Loucy (cell line): ENCODE data around the gene SDCCAG8.

Experiments
- H2AFZ ChIP-seq: fragments of 200-600 bp; sonication (generic); 2 replicates; pipeline ENCODE4 v1.6.0; 2016; ENCODE audit warnings: antibody characterized with exemption, mild to moderate bottlenecking, low read length, moderate library complexity
- H3F3A ChIP-seq: fragments of 200-600 bp; 2 replicates; pipeline ENCODE4 v1.6.0; 2016; ENCODE audit warnings: antibody characterized with exemption, low read depth, mild to moderate bottlenecking
- H3K27me3 ChIP-seq: fragments of 200-600 bp; sonication (generic); 2 replicates; pipeline ENCODE4 v1.6.1; 2014; ENCODE audit warnings: low read length, mild to moderate bottlenecking; ENCODE audit not compliant: insufficient read depth, poor library complexity, severe bottlenecking
- H3K36me3 ChIP-seq: fragments of 200-600 bp; sonication (generic); 2 replicates; pipeline ENCODE4 v1.6.1; 2016; ENCODE audit warnings: low read length; ENCODE audit not compliant: insufficient read depth
- H3K4me1 ChIP-seq: fragments of 200-600 bp; sonication (generic); 2 replicates; pipeline ENCODE4 v1.5.1; 2014; ENCODE audit warnings: low read length, mild to moderate bottlenecking; ENCODE audit not compliant: insufficient read depth, poor library complexity, severe bottlenecking
- H3K4me2 ChIP-seq: fragments of 200-600 bp; sonication (generic); 2 replicates; pipeline ENCODE4 v1.6.0; 2014; ENCODE audit warnings: antibody characterized with exemption, low read length, low read depth, mild to moderate bottlenecking; ENCODE audit not compliant: poor library complexity, severe bottlenecking
- H3K4me3 ChIP-seq: fragments of 200-600 bp; sonication (generic); 2 replicates; pipeline ENCODE4 v1.5.1; 2014; ENCODE audit warnings: low read length, mild to moderate bottlenecking, mixed read lengths; ENCODE audit not compliant: poor library complexity, severe bottlenecking
- H3K79me2 ChIP-seq: fragments of 200-600 bp; sonication (generic); 2 replicates; pipeline ENCODE4 v1.6.1; 2014; ENCODE audit warnings: low read length; ENCODE audit not compliant: insufficient read depth
- H3K9ac ChIP-seq: fragments of 200-600 bp; sonication (generic); 2 replicates; pipeline ENCODE4 v1.6.0; 2014; ENCODE audit warnings: mild to moderate bottlenecking, low read depth, low read length, moderate library complexity; ENCODE audit not compliant: poor library complexity, severe bottlenecking
- H3K9me2 ChIP-seq: fragments of 200-600 bp; sonication (generic); replicated peaks from 2 replicates; pipeline ENCODE4 v1.6.1; 2016; ENCODE audit warnings: low read depth, low read length, mixed read lengths
- H3K9me3 ChIP-seq: fragments of 200-600 bp; sonication (generic); 2 replicates; pipeline ENCODE4 v1.6.1; 2014; ENCODE audit warnings: mild to moderate bottlenecking, antibody characterized with exemption, low read length, low read depth; ENCODE audit not compliant: insufficient read depth
- H4K20me1 ChIP-seq: fragments of 200-600 bp; sonication (generic); 2 replicates; pipeline ENCODE4 v1.6.0; 2014; ENCODE audit warnings: antibody characterized with exemption, low read length, mild to moderate bottlenecking; ENCODE audit not compliant: insufficient read depth, poor library complexity, severe bottlenecking
- EZH2phosphoT487 ChIP-seq: fragments of 200-600 bp; IDR thresholded peaks from 2 replicates; pipeline ENCODE4 v1.6.1; 2018; ENCODE audit warnings: antibody characterized with exemption, mild to moderate bottlenecking, moderate library complexity, borderline replicate concordance
- TF ChIP-seq, protein P1 (sequence below): fragments of 200-600 bp; sonication (generic); conservative IDR thresholded peaks from 2 replicates; pipeline ENCODE4 v1.5.1; 2014; ENCODE audit warnings: mild to moderate bottlenecking, antibody characterized with exemption, low read length

SDCCAG8 gene

DNA sequence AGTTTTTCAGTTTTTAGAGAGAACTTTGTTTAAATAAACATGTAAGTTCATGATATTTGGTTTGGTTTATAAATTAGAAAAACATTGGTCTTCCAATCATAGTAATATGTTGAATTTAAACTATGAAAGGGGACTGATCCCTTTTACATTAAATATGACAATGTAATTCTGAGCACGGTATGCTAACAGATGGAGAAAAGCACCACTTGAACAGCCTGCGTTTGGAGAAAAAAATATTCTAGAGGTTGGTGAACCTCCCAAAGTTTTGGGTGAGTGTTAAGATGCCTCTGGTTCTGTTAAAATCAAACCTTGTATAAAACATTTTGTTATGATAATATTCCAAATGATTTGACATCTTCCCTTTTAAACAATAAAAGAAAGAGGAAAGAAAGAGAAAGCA lies 123.9 kb downstream of the SDCCAG8 start:
- Histone ChIP-seq H3F3A (no peaks in the 10 kb centered on the region), H3K9ac (no peak overlapping the region), H3K4me2 (no peak overlapping the region), H3K4me1 (no peaks in the 10 kb centered on the region), H3K9me3 (no peaks in the 10 kb centered on the region), H3K79me2 (no peaks in the 10 kb centered on the region), H3K9me2 (no peaks in the 10 kb centered on the region), H3K27me3 (no peaks in the 10 kb centered on the region), H3K36me3 (no peaks in the 10 kb centered on the region), H2AFZ (no peak overlapping the region), H4K20me1 (no peaks in the 10 kb centered on the region), H3K4me3 (no peak overlapping the region)
- TF ChIP-seq, protein P1, sequence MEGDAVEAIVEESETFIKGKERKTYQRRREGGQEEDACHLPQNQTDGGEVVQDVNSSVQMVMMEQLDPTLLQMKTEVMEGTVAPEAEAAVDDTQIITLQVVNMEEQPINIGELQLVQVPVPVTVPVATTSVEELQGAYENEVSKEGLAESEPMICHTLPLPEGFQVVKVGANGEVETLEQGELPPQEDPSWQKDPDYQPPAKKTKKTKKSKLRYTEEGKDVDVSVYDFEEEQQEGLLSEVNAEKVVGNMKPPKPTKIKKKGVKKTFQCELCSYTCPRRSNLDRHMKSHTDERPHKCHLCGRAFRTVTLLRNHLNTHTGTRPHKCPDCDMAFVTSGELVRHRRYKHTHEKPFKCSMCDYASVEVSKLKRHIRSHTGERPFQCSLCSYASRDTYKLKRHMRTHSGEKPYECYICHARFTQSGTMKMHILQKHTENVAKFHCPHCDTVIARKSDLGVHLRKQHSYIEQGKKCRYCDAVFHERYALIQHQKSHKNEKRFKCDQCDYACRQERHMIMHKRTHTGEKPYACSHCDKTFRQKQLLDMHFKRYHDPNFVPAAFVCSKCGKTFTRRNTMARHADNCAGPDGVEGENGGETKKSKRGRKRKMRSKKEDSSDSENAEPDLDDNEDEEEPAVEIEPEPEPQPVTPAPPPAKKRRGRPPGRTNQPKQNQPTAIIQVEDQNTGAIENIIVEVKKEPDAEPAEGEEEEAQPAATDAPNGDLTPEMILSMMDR, result no peak
- TF ChIP-seq EZH2phosphoT487, result no peak

DNA sequence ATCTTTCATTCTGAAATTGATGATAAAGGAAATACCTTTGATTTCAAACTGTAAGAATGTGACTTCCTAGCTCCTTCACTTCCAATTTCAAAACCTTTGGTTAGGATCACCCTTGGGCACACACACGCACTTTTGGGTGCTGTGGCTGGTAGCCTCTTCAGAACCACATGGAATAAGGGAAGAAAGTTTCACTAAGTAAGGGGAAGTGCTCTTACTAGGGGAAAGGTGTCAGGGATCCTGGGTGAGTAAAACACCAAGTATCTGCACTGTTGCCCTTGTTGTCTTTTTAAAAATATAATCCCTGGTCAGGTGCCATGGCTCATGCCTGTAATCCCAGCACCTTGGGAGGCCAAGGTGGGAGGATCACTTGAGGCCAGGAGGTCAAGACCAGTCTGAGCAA lies 132.4 kb downstream of the SDCCAG8 start:
- Histone ChIP-seq H3K9ac (no peak overlapping the region), H3K9me3 (no peaks in the 10 kb centered on the region), H4K20me1 (no peaks in the 10 kb centered on the region), H3K27me3 (no peaks in the 10 kb centered on the region), H3K4me3 (no peak overlapping the region), H3K36me3 (no peaks in the 10 kb centered on the region), H3F3A (no peaks in the 10 kb centered on the region), H2AFZ (no peak overlapping the region), H3K9me2 (no peaks in the 10 kb centered on the region), H3K4me2 (no peak overlapping the region), H3K79me2 (no peaks in the 10 kb centered on the region), H3K4me1 (peaks cover 11% of the 10 kb centered on the region)
- no peak for TF ChIP-seq EZH2phosphoT487
- TF ChIP-seq, protein P1, result no peak

DNA sequence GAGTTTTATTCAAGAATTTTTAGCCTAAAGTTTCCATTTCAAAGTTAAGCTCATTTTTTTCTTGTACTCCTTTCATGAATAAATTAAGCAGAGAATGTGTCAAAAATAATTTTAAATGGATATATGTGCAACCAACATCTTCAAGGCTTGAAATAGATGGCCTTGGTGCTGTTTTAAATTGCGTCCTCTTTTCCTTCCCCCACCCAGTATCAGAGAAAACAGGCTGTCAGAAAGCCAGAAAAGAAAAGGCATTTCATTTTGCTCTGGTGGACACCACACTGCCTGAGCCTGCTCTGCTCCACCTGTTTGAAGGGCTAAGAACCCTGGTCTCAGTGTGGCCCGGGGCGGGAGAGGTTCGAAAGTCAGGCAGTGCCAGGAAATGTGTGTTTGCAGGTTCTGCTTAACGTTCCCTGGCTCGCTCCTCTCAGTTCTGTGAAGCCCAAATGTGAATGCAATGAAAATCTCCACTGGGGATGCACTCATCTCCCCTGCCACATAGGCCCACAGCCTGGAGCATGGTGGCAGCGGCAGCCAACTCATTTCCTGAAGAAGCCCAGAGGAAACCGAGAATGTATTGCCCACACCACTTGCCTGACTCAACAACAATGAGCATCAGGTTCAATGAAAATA lies 134.4 kb downstream of the SDCCAG8 start:
- Histone ChIP-seq H3K27me3 (no peaks in the 10 kb centered on the region), H2AFZ (no peak overlapping the region), H3K9me2 (no peaks in the 10 kb centered on the region), H3K4me2 (peak overlapping the region; percentile 35), H3K79me2 (no peaks in the 10 kb centered on the region), H3K4me3 (no peak overlapping the region), H3K9me3 (no peaks in the 10 kb centered on the region), H3K9ac (no peak overlapping the region), H3F3A (no peaks in the 10 kb centered on the region), H3K4me1 (peaks cover 11% of the 10 kb centered on the region), H4K20me1 (no peaks in the 10 kb centered on the region), H3K36me3 (no peaks in the 10 kb centered on the region)
- TF ChIP-seq, protein P1, result no peak
- no peak for TF ChIP-seq EZH2phosphoT487
